H1 (cell line): ENCODE measurements around the gene USP3. TPM values are rescaled to one million over a fixed set of nuclear protein-coding genes. Genes with fewer than 3 reads are reported as not detected.

Source experiments
- FOSL1 ChIP-seq: IDR thresholded peaks from 2 replicates; pipeline ENCODE4 v1.6.1; 2011; ENCODE audit warnings: mild to moderate bottlenecking, low read depth, low read length, moderate library complexity; ENCODE audit not compliant: insufficient read depth
- KDM5A ChIP-seq: fragments of 200-600 bp; IDR thresholded peaks from 2 replicates; pipeline ENCODE4 v1.7.1; 2012; ENCODE audit warnings: mild to moderate bottlenecking, low read length, inconsistent platforms, mixed read lengths
- MAFK ChIP-seq: IDR thresholded peaks from 2 replicates; pipeline ENCODE4 v1.6.1; 2012; ENCODE audit warnings: low read depth, mild to moderate bottlenecking, improper control_type of control experiment, low read length
- RNF2 ChIP-seq: fragments of 200-900, 300-1000 bp; sonication (generic); IDR thresholded peaks from 2 replicates; pipeline ENCODE4 v1.7.1; 2016; ENCODE audit warnings: borderline replicate concordance, low read depth, mild to moderate bottlenecking, antibody characterized with exemption, low read length; ENCODE audit not compliant: poor library complexity, severe bottlenecking; ENCODE audit errors: missing control alignments
- SAP30 ChIP-seq: fragments of 300-600 bp; sonication (generic); IDR thresholded peaks from 2 replicates; pipeline ENCODE4 v1.7.1; 2012; ENCODE audit warnings: low read length, moderate library complexity, mild to moderate bottlenecking, inconsistent platforms; ENCODE audit not compliant: insufficient read depth, insufficient replicate concordance
- SP1 ChIP-seq: IDR thresholded peaks from 2 replicates; pipeline ENCODE4 v1.6.1; 2011; ENCODE audit warnings: low read depth, low read length
- ZNF274 ChIP-seq: IDR thresholded peaks from 2 replicates; pipeline ENCODE4 v1.7.0; 2012; ENCODE audit warnings: low read length, borderline replicate concordance; ENCODE audit errors: extremely low read depth
- polyA plus RNA-seq, 7 experiments: library from polyadenylated mRNA; depleted of rRNA in 3 of 7; stranded (reverse) in 5 of 7; unstranded in 2 of 7; fragments of >200 nt in 5 of 7; fragments of 200-250 nt in 2 of 7; gene quantifications; 1 replicate in 5 of 7; 2 replicates in 1 of 7; 4 replicates in 1 of 7; pipeline versions ENCODE4 v1.2.1 to v1.2.3, GENCODE V29; 2011 to 2013; ENCODE audit warnings: missing spikeins in 2 of 7, mixed read lengths in 2 of 7
- total RNA-seq: library from RNA; stranded (reverse); fragmentation: NEBNext Ultra II Directional; extraction: Animal tissue kit (Norgen Biotek cat#: 25700); gene quantifications from 2 replicates; pipeline ENCODE4 v1.2.1, GENCODE V29; 2021
- TF ChIP-seq, protein P1 (sequence below): IDR thresholded peaks from 2 replicates; pipeline ENCODE4 v1.6.1; 2012; ENCODE audit warnings: inconsistent platforms

The USP3 gene
- total and polyA plus RNA-seq, 2 of the 8 experiments (the other 6 are each of a cell fraction or from before 2014, with no cell fraction given) = 15.5 to 16.2 TPM

DNA sequence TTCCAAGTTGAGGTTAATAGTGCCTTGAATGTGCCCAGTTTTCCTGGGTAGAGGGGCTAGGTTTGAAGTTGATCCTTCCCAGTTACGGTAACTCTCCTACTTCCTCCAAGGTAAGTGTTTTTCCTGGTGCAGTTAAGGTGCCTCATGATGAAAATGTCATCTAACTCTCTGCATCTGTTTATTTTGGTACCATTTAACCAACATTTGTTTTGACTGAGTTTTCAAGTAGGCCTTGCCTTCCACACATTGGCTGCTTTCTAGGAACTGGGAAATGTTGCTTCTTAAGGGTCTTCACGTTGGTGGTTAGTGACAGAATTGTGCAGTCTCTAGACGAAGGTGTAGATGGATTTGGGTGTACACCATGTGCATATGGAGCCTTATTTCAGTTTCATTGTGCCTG, 31.3 kb downstream of the USP3 start (continued):
- no peak for TF ChIP-seq MAFK
- TF ChIP-seq KDM5A = no peak
- no peak for TF ChIP-seq ZNF274
- no peak for TF ChIP-seq RNF2
- no peak for TF ChIP-seq SP1
- no peak for TF ChIP-seq FOSL1
- no peak for TF ChIP-seq SAP30
- TF ChIP-seq, protein P1, sequence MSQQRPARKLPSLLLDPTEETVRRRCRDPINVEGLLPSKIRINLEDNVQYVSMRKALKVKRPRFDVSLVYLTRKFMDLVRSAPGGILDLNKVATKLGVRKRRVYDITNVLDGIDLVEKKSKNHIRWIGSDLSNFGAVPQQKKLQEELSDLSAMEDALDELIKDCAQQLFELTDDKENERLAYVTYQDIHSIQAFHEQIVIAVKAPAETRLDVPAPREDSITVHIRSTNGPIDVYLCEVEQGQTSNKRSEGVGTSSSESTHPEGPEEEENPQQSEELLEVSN = no peak
